ENCODE results near the gene NCK2. TPM values are rescaled to one million over a fixed set of nuclear protein-coding genes. Genes with fewer than 3 reads are reported as not detected.

Gene NCK2
- polyA plus RNA-seq, 2 of the 4 experiments (the other 2 are of a cell fraction) = 17.1 to 17.8 TPM

- no peaks in the 10 kb centered on the region for H3K4me1 ChIP-seq
- DNase-seq (ENCODE audit: low read depth in 1 of 2, low spot score in 1 of 2) = no peak
- H3K27ac ChIP-seq = no peak overlapping the region
- CTCF ChIA-PET = no interaction called here
- 37% methylated on average over 5 of the region's 7 CpGs for WGBS (ENCODE audit: missing lambda C conversion rate)
- ATAC-seq = no peak
- TF ChIP-seq, protein P1, sequence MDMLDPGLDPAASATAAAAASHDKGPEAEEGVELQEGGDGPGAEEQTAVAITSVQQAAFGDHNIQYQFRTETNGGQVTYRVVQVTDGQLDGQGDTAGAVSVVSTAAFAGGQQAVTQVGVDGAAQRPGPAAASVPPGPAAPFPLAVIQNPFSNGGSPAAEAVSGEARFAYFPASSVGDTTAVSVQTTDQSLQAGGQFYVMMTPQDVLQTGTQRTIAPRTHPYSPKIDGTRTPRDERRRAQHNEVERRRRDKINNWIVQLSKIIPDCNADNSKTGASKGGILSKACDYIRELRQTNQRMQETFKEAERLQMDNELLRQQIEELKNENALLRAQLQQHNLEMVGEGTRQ (IDR thresholded peaks at IDR 0.05) = no peak
- no peak for TF ChIP-seq CHD2 (IDR thresholded peaks at IDR 0.05; ENCODE audit: low read length, partially characterized antibody)
- TF ChIP-seq CBX2 (IDR thresholded peaks at IDR 0.05; ENCODE audit: borderline replicate concordance, low read depth) = no peak
- no peak for TF ChIP-seq ZC3H11A (IDR thresholded peaks at IDR 0.05)
- no peak for TF ChIP-seq ESRRA (IDR thresholded peaks at IDR 0.05; ENCODE audit: borderline replicate concordance, low read length)
- no peak for TF ChIP-seq POLR2A (IDR thresholded peaks at IDR 0.05; ENCODE audit: low read length)
- no peak for TF ChIP-seq HOXB13 (CRISPR knock-in tag; IDR thresholded peaks at IDR 0.05; ENCODE audit: low read depth)
- TF ChIP-seq KDM5A (IDR thresholded peaks at IDR 0.05) = no peak
- no peak for TF ChIP-seq SMC3 (IDR thresholded peaks at IDR 0.05)
- TF ChIP-seq MYC (IDR thresholded peaks at IDR 0.05; ENCODE audit: borderline replicate concordance, low read length) = no peak
- TF ChIP-seq HMGXB4 (CRISPR knock-in tag; IDR thresholded peaks at IDR 0.05; ENCODE audit: borderline replicate concordance) = no peak
- no peak for TF ChIP-seq ZFP36 (IDR thresholded peaks at IDR 0.05; ENCODE audit: borderline replicate concordance, partially characterized antibody)
- TF ChIP-seq NFE2L2 (conservative IDR thresholded peaks at IDR 0.05; ENCODE audit: low read length) = no peak
- TF ChIP-seq HOXB5 (CRISPR knock-in tag; IDR thresholded peaks at IDR 0.05) = no peak
- TF ChIP-seq BCL3 (IDR thresholded peaks at IDR 0.05) = no peak
- no peak for TF ChIP-seq FOSL2 (IDR thresholded peaks at IDR 0.05)
- TF ChIP-seq FOSL2 (CRISPR knock-in tag; IDR thresholded peaks at IDR 0.05) = no peak
- TF ChIP-seq, protein P2, sequence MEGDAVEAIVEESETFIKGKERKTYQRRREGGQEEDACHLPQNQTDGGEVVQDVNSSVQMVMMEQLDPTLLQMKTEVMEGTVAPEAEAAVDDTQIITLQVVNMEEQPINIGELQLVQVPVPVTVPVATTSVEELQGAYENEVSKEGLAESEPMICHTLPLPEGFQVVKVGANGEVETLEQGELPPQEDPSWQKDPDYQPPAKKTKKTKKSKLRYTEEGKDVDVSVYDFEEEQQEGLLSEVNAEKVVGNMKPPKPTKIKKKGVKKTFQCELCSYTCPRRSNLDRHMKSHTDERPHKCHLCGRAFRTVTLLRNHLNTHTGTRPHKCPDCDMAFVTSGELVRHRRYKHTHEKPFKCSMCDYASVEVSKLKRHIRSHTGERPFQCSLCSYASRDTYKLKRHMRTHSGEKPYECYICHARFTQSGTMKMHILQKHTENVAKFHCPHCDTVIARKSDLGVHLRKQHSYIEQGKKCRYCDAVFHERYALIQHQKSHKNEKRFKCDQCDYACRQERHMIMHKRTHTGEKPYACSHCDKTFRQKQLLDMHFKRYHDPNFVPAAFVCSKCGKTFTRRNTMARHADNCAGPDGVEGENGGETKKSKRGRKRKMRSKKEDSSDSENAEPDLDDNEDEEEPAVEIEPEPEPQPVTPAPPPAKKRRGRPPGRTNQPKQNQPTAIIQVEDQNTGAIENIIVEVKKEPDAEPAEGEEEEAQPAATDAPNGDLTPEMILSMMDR (IDR thresholded peaks at IDR 0.05) = no peak
- TF ChIP-seq MAX (IDR thresholded peaks at IDR 0.05) = no peak
- POLR2A ChIA-PET = no interaction called here
- H3K9me3 ChIP-seq = peaks cover 8% of the 10 kb centered on the region; the same call in 1 of the 3 replicates
- H3K4me3 ChIP-seq = no peak overlapping the region
- no peak overlapping the region for H3K4me2 ChIP-seq
- no peak for FAIRE-seq
These were observed 12.6 kb upstream of the NCK2 start for GRCh38 chr2:105732101-105732500.

DNA sequence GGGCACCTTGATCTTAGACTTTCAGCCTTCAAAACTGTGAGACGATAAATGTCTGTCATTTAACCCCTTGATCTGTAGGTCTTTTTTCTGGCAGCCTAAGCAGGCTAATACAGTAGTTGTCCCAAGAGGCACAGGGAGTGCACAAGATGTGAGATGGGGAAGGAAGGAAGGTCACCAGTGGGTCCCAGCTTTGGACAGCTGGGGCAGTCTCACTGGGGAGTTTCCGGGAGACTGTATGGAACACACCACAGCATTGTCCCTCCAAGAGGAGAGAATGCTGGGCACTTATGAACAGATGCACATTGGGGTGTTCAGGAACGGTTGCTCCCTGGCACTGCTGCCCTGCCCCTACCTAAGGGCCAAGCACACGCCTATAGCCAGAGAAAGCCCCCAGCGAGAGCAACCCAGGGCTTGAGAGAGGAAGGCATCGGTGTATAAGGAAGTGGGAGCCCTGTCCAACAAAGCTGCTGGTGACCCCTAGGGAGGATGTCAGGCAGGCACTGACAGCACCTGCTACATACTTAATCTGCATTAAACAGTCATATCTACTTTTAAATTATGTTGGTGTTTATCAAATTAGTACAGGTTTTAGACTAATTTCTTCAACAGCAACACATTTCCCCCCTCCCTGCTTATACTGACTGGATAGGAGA is 11.6 kb upstream of the NCK2 start:
- Histone ChIP-seq H3K4me2 (no peak overlapping the region), H3K27ac (no peak overlapping the region), H3K9me3 (0 out of 3 replicates have a peak, but pooled peaks cover 3% of the 10 kb centered on the region), H3K4me3 (no peak overlapping the region), H3K4me1 (no peaks in the 10 kb centered on the region)
- no peak for TF ChIP-seq RCOR1 (IDR thresholded peaks at IDR 0.05; ENCODE audit: low read depth, low read length)
- no peak for TF ChIP-seq CEBPB (IDR thresholded peaks at IDR 0.05)
- no peak for TF ChIP-seq MYC (IDR thresholded peaks at IDR 0.05; ENCODE audit: borderline replicate concordance, low read length)
- no peak for TF ChIP-seq MAX (IDR thresholded peaks at IDR 0.05)
- ChIA-PET POLR2A (no interaction called here), CTCF (no interaction called here)
- ATAC-seq (no peak), FAIRE-seq (no peak), DNase-seq (ENCODE audit: low read depth in 1 of 2, low spot score in 1 of 2) (no peak)
- WGBS (ENCODE audit: missing lambda C conversion rate) = 46% methylated on average over 5 of the region's 6 CpGs

All from A549 (cell line).